Measurements from ENCODE around the gene JAKMIP2.

Gene JAKMIP2

GRCh38 chr5:147743678-147744374 is 38.7 kb downstream of the JAKMIP2 start:
- no peak for TF ChIP-seq CTCF (IDR thresholded peaks at IDR 0.05; ENCODE audit: low read depth, low read length)
- H3K4me1 ChIP-seq: peaks cover 6% of the 10 kb centered on the region
- H3K36me3 ChIP-seq: no peaks in the 10 kb centered on the region
- DNase-seq: peak; percentile 65
- no peaks in the 10 kb centered on the region for H3K9me3 ChIP-seq
- 0 out of 2 replicates have a peak overlapping the region, but pooled peaks have one; percentile 1 for H3K4me3 ChIP-seq (ENCODE audit: low read depth, low read length)
- no peaks in the 10 kb centered on the region for H3K27me3 ChIP-seq

GRCh38 chr5:147743012-147743411 is 39.5 kb downstream of the JAKMIP2 start:
- Histone ChIP-seq H3K4me3 (ENCODE audit: low read depth, low read length) (no peak overlapping the region), H3K36me3 (no peaks in the 10 kb centered on the region), H3K4me1 (peaks cover 6% of the 10 kb centered on the region), H3K27me3 (no peaks in the 10 kb centered on the region), H3K9me3 (no peaks in the 10 kb centered on the region)
- no peak for DNase-seq
- no peak for TF ChIP-seq CTCF (IDR thresholded peaks at IDR 0.05; ENCODE audit: low read depth, low read length)

GRCh38 chr5:147742151-147742550 is 40.4 kb downstream of the JAKMIP2 start:
- no peaks in the 10 kb centered on the region for H3K27me3 ChIP-seq
- no peaks in the 10 kb centered on the region for H3K9me3 ChIP-seq
- no peak for TF ChIP-seq CTCF (IDR thresholded peaks at IDR 0.05; ENCODE audit: low read depth, low read length)
- no peaks in the 10 kb centered on the region for H3K36me3 ChIP-seq
- H3K4me3 ChIP-seq (ENCODE audit: low read depth, low read length): no peak overlapping the region
- H3K4me1 ChIP-seq: peaks cover 6% of the 10 kb centered on the region
- no peak for DNase-seq

- H3K36me3 ChIP-seq: no peaks in the 10 kb centered on the region
- H3K27me3 ChIP-seq: no peaks in the 10 kb centered on the region
- peaks cover 6% of the 10 kb centered on the region for H3K4me1 ChIP-seq
- H3K4me3 ChIP-seq (ENCODE audit: low read depth, low read length): no peak overlapping the region
- H3K9me3 ChIP-seq: no peaks in the 10 kb centered on the region
- DNase-seq: no peak
- no peak for TF ChIP-seq CTCF (IDR thresholded peaks at IDR 0.05; ENCODE audit: low read depth, low read length)
Measured at GRCh38 chr5:147740864-147741263, 41.7 kb downstream of the JAKMIP2 start.

- Histone ChIP-seq H3K4me3 (ENCODE audit: low read depth, low read length) (no peak overlapping the region), H3K9me3 (no peaks in the 10 kb centered on the region), H3K36me3 (no peaks in the 10 kb centered on the region), H3K4me1 (no peaks in the 10 kb centered on the region), H3K27me3 (no peaks in the 10 kb centered on the region)
- no peak for TF ChIP-seq CTCF (IDR thresholded peaks at IDR 0.05; ENCODE audit: low read depth, low read length)
- DNase-seq: no peak
Measured at GRCh38 chr5:147737921-147738320, 44.6 kb downstream of the JAKMIP2 start.

GRCh38 chr5:147735621-147736125 is 46.9 kb downstream of the JAKMIP2 start:
- Histone ChIP-seq H3K36me3 (no peaks in the 10 kb centered on the region), H3K4me1 (no peaks in the 10 kb centered on the region), H3K9me3 (no peaks in the 10 kb centered on the region), H3K4me3 (ENCODE audit: low read depth, low read length) (no peak overlapping the region), H3K27me3 (no peaks in the 10 kb centered on the region)
- no peak for DNase-seq
- TF ChIP-seq CTCF (IDR thresholded peaks at IDR 0.05; ENCODE audit: low read depth, low read length): no peak
